GM19467 (cell line): ENCODE measurements around the gene SLC39A7.

Source experiments
- ATAC-seq: cut with Tn5 transposase; IDR thresholded peaks from one replicate; pipeline ENCODE4 v1.9.1; 2021; ENCODE audit warnings: mild to moderate bottlenecking, moderate library complexity; ENCODE audit not compliant: unreplicated experiment

Gene SLC39A7

DNA sequence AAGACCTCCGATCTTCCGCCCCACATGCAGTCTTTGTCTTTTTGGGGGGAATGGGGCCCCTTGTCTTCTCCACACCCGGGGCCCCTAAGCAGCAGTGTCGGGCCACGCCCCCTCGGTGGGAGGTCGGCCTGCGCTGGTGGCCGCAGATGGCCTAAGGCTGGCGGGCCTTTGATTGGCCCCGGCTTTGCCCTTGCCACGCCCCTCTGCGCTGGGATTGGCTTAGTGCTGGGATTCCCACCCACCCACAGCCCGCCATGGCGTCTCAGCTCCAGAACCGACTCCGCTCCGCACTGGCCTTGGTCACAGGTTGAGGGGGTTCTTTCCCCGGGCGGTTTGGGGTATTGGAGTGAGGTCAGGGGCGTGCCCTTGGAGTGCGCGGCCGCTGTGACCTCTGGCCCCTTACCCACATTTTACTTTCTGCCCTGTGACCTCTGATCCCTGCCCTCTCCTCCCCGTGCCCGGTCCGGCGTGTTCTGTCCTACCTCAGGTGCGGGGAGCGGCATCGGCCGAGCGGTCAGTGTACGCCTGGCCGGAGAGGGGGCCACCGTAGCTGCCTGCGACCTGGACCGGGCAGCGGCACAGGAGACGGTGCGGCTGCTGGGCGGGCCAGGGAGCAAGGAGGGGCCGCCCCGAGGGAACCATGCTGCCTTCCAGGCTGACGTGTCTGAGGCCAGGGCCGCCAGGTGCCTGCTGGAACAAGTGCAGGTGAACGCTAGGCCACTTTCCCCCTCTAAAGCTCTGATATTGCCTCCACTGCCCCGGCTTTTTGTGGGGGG, 3.9 kb downstream of the SLC39A7 start, which contains the start of gene HSD17B8:
HSD17B8 (plus strand) TSS at position 241 of the 776 bp plus-strand sequence; CDS start at position 255, 14 bp downstream.
- peak; percentile 40 for ATAC-seq

GRCh38 chr6:33205191-33206026, 4.7 kb downstream of the SLC39A7 start:
- ATAC-seq: no peak

- ATAC-seq: no peak
Measured at GRCh38 chr6:33206027-33206863, 5.6 kb downstream of the SLC39A7 start.

GRCh38 chr6:33206864-33207551, 6.3 kb downstream of the SLC39A7 start:
- no peak for ATAC-seq

GRCh38 chr6:33207552-33208090, 7.0 kb downstream of the SLC39A7 start:
- no peak for ATAC-seq

DNA sequence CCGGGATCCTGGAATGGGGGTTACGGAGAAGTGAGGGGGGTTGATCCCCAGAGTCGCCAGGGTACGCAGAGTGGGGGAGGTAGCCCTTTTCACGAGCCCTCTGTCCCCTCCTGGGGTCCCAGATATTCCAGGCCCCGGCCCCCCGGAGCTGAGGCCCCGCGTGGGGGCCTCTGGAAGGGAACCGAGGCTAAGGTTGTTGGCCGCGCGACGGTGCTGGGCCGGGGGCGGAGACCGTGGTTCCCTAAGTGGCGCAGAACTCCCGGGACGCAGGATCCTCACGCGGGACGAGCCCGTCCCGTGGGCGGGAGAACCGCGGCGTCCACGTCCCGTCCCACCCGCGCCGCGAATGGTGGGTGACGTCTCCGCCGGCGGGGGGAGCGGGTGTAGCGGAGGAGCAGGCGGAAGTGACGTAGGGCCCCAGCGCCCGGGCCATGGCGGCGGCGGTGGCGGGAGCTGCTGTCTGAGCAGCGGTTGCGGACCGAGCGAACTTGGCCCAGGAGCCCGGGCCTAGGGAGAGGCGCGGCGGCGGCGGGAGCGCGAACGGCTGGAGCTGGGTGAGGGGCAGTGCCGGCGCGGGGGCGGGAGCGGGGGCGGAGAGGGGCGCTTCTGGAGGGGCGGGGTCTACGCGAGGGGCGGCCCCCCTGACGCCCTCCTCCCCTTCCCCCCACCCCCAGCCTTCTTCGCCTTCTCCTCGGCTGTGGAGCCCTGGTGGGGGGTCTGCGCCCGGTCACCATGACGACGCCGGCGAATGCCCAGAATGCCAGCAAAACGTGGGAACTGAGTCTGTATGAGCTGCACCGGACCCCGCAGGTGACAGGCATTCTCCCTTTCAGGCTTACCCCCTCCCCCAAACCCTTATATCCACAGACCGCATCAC, 7.7 kb downstream of the SLC39A7 start, which contains the start of gene RING1:
RING1 (plus strand) TSS at position 410 of the 877 bp plus-strand sequence; CDS start at position 733, 323 bp downstream.
- ATAC-seq: peak; percentile 46

GRCh38 chr6:33209856-33210255, 9.2 kb downstream of the SLC39A7 start:
- no peak for ATAC-seq

- no peak for ATAC-seq
Measured at GRCh38 chr6:33211136-33211535, 10.5 kb downstream of the SLC39A7 start.

GRCh38 chr6:33211666-33212422, 11.2 kb downstream of the SLC39A7 start:
- ATAC-seq: no peak

- ATAC-seq: no peak
Measured at GRCh38 chr6:33212857-33213165, 12.1 kb downstream of the SLC39A7 start.

GRCh38 chr6:33213166-33213988, 12.7 kb downstream of the SLC39A7 start:
- ATAC-seq: no peak

- ATAC-seq: no peak
Measured at GRCh38 chr6:33213989-33214335, 13.3 kb downstream of the SLC39A7 start.

GRCh38 chr6:33215271-33216116, 14.8 kb downstream of the SLC39A7 start:
- no peak for ATAC-seq

- ATAC-seq: no peak
Measured at GRCh38 chr6:33216117-33216649, 15.5 kb downstream of the SLC39A7 start.

GRCh38 chr6:33217246-33217645, 16.6 kb downstream of the SLC39A7 start:
- ATAC-seq: no peak

DNA sequence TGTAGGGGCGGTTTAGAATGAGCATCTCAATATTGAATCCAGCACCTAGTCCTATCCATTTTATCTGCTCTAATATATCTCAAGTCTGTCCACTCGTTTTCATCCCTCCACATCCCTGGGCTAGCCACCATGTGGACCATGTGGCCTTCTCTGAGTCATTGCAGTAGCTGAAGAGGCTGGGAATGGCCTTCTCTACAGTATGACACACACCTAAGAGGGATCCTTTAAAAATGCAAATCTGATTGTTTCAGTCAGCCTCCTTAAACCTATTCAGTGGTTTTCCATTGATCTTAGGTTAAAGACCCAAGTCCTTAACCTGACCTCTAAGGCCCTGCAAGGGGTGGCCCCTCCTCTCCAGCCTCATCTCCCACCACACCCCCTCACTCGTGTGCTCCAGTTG, 17.0 kb downstream of the SLC39A7 start:
- ATAC-seq: no peak
